Vagina (tissue), 2 donors: ENCODE results near the gene ENTHD1.

Experiments
- POLR2A ChIP-seq, 2 donors: fragments of 450-650 bp; IDR thresholded peaks; one replicate each; pipeline ENCODE4 v1.6.1; 2017; ENCODE audit warnings: antibody characterized with exemption in 2 of 2, mild to moderate bottlenecking in 2 of 2, moderate library complexity in 2 of 2
- POLR2AphosphoS5 ChIP-seq, 2 donors: sonication (generic); formaldehyde crosslinking; IDR thresholded peaks; one replicate each; pipeline ENCODE4 v1.9.0; 2017; ENCODE audit warnings: antibody characterized with exemption in 2 of 2, mild to moderate bottlenecking in 2 of 2, low read depth in 1 of 2; ENCODE audit not compliant: insufficient read depth in 1 of 2
- TF ChIP-seq, protein P1 (sequence below), 3 experiments: fragments of 450-650 bp in 2 of 3; fragments of 200-600 bp in 1 of 3; sonication (generic) in 1 of 3; IDR thresholded peaks; one replicate each; pipeline ENCODE4 v1.5.1; 2017 to 2019; ENCODE audit warnings: antibody characterized with exemption in 3 of 3, mild to moderate bottlenecking in 2 of 3, moderate library complexity in 2 of 3

DNA sequence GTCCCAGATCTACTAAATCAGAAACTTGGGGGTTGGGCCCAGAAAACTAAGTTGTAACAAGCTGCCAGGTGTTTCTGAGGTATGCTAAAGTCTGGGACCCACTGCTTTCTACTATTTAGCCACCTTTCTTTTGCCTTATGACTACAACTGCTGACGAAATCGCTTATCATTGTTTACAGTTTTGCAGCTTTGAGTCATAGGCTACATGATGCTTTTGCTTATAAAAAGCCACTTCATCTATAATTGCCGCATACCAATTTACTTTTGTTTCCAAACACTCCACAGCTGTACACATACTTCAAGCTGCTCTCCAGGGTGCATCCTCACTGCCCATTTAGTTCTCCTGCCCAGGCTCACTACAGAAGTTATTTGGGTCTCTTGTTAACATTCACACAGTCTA lies 144.7 kb downstream of the ENTHD1 start:
- TF ChIP-seq, protein P1, sequence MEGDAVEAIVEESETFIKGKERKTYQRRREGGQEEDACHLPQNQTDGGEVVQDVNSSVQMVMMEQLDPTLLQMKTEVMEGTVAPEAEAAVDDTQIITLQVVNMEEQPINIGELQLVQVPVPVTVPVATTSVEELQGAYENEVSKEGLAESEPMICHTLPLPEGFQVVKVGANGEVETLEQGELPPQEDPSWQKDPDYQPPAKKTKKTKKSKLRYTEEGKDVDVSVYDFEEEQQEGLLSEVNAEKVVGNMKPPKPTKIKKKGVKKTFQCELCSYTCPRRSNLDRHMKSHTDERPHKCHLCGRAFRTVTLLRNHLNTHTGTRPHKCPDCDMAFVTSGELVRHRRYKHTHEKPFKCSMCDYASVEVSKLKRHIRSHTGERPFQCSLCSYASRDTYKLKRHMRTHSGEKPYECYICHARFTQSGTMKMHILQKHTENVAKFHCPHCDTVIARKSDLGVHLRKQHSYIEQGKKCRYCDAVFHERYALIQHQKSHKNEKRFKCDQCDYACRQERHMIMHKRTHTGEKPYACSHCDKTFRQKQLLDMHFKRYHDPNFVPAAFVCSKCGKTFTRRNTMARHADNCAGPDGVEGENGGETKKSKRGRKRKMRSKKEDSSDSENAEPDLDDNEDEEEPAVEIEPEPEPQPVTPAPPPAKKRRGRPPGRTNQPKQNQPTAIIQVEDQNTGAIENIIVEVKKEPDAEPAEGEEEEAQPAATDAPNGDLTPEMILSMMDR (IDR thresholded peaks at IDR 0.05): no peak
- TF ChIP-seq POLR2AphosphoS5 (IDR thresholded peaks at IDR 0.05; ENCODE audit: insufficient read depth in 1 of 2, low read depth in 1 of 2) (no peak), POLR2A (IDR thresholded peaks at IDR 0.05) (no peak)
